ENCODE measurements around the gene PTPRR.

Gene PTPRR

DNA sequence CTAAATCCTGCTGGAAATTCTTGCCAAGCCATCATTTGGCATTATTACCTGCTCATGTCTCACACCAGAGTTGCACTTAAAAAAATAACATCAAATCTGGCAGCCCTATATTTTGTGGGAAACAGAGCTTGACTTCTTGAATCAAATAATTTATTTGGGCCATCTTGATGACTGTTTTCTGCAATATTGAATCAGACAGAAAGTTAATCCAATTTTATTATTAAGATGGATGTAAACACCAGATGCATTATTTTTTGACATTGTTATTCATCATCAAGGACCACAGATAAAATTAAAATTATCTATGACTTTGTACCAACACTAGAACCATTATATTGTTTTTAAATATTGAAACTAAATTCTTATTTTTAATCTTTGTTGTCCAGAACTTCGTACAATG lies 132.9 kb downstream of the PTPRR start:
- no peak for DNase-seq

GRCh38 chr12:70785896-70786295 lies 134.6 kb downstream of the PTPRR start:
- DNase-seq, result no peak

- no peak for DNase-seq
These were observed 136.4 kb downstream of the PTPRR start for GRCh38 chr12:70784042-70784668.

DNA sequence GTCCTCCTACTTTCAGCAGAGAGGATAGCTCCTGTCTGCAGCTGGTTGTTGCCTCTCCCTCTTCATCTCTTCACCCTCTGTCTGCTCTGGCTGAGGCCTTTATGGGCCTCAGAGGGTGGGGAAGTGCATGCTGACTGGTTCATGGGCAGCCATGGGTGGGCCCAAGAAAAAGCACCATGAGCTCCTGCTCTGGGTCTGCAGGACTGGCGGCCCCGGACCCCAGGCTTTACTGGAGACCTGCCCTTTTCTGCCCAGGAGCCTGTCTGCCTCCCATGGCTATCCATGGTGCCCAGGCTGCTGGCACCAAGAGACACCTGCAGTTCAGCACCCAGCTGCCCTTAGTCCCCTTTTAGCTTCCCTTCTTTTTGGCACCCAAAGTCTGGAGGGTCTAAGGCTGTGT lies 137.1 kb downstream of the PTPRR start:
- DNase-seq, result no peak

GRCh38 chr12:70779250-70779649 lies 141.3 kb downstream of the PTPRR start:
- no peak for DNase-seq

DNA sequence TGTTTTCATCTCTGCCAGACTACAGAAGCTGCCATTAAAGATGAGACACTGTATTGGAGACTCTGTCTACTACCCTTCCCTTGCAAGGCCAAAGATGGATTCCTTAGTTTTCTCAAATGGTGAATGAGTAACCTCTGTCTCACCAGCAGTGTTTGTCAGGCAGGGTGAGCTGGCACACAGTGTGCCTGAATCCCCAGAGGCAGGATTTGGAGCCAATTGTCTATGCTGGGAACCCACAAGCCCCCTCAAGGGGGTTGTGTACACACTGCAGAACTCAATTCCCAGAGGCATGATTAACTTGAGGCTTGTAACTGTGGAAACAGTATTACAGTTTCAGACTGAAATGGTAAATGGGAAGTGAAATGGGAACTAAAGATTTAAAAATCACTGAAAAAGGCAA lies 146.5 kb downstream of the PTPRR start:
- DNase-seq, result no peak

GRCh38 chr12:70772836-70773235 lies 147.7 kb downstream of the PTPRR start:
- DNase-seq, result no peak

DNA sequence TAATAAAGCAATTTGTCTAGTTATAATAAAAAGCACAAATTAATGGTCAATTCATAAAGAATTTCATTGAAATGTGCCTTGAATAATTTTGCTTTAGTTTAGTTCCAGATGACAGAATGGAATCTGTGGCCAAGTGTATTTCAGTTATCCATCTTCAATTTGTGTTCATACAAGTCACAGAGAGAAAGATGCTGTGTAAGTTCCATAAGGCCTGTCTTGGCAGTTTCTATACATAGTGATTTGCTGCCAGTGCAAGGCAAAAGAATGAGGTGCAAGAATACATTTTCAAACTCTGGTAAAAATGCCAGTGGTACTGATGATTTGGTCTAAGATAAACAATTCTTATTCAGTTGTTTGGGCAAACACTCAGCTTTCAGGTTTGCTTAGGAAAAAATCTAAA lies 149.0 kb downstream of the PTPRR start:
- no peak for DNase-seq

DNA sequence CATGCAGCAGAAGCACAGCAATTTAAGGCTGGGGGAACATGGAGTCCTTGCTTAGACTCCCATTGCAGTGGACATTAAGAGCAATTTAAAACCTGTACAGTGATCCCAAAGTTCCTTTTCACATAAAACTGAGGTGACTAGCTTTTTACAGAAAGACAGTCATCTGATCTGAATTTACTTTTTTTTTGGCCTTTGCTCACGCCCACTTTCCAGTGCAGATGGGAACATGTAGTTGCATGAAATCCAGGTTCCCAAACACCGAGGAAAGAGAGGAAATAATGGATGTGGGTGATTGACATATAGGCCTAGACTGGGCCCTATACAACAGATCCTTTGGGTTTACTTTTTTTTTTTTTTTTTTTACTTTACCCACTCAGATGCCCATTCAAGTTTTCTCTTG lies 156.9 kb downstream of the PTPRR start:
- no peak for DNase-seq

DNA sequence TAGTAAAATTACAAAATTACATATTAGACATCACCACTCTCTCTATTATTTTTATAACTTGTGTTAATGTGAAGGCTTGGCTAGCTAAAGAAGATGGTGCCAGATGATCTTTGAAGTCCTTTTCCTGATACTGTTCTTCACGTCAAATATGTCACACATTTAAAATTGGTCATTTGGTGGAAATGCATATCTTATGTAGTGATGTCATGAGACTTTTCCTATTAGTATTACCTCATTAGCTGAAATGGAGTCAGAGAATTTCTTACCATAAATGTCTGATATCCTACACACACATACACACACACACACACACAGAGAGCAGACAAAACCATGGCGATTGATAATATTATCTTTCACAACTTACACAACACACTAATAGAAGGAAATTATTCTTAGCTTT lies 158.5 kb downstream of the PTPRR start:
- DNase-seq, result no peak

- no peak for DNase-seq
These were observed 161.2 kb downstream of the PTPRR start for GRCh38 chr12:70759161-70759918.

DNA sequence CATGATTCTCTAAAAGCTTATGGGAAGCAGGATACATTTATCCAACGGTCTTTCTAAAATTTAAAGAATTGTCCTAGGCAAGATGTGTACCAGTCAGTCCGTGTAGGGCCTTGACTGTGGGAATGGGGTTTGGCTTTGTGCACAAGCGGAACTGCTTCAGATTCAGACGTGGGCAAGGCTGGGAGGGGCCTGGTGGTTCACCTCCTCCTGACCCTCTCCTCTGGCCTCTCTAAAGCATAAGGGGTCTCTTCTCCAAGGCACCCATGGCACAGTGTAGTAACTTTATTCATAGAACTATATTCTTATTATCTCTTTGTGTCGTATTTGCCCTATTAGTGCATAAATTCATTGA lies 162.1 kb downstream of the PTPRR start:
- DNase-seq, result no peak

DNA sequence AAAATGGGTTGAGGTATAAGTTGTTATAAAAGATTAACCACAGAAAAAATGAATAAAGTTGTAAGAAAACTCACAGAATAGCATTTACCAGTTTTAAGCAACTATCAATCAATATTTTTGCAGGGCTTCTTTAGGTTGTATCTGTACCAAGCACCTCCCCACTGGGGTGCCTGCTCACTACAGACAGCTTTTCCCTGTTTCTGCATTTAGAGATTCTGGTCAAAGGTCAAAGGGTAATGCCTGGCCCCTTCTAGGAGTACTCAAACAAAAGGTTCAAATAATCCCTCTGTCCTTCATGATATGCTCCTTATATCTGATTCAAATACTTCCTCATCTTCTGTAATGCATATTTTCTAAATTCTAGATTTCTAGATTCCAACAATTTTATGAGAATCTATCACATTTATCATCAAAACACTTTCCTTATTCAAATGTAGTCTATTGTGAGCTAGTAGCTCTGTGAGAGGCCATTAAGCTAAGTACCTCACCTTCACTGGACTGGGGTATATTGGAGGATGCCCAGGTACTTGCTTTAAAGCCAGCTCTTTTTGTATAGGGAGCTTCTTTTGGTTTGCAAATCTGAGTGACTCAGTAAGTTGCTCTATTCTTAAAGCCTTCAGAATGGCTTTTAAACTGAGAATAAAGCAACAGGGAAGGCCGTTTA lies 162.6 kb downstream of the PTPRR start:
- DNase-seq, result no peak

DNA sequence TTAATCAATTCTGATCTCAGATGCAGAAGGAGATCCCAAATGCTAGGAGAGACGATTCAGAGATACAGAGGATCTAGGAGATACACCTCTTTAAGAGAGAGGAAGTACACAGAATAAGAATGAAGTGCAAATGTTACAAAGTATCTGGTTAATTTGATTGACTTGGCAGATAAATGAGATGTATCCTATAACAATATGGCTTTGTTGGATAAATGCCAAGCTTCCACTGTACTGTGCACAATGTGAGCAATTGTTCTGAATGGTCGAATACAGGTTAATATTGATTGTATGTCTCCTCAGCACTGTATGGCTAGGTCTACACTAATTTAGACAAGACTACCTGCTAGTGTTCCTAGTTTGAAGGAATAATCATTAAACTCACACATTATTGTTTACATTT lies 163.7 kb downstream of the PTPRR start:
- no peak for DNase-seq

DNA sequence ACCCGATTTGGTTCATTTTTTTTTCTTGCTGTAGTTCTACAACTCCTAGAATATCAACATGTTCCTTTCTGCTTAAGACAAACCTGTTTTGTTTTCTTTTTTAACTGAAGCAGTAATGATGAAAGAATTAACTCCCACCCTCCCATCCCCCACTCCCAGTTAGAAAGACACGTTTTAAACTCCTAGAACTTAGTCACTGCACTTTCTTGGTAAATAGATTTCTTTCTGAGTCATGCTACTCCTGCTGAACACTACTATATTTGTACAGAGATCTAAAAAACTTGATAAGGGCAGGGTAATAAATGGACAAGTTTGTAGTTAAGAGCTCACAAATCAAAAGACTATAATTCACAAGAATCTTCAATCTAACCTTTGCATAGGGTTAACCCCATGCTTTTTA lies 164.4 kb downstream of the PTPRR start:
- no peak for DNase-seq

DNA sequence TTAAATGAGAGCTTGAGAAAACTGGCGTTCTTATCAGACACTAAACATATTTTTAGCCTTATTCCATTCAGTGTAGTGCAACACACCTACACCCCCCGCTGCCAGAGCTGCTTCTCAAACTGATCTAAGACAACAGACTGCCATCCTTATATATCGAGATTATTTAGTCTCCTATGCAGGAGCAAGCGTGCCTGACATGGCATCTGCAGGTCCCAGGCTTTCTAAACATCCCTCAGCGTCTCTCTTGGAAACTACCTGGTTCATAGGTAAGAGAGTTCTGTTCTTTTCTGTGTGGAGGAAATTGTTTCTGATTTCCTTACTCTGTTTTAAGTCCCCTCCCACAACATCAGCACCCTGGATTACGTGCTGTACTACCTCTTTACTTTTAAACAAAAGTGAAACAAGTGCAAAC lies 166.2 kb downstream of the PTPRR start:
- no peak for DNase-seq

DNA sequence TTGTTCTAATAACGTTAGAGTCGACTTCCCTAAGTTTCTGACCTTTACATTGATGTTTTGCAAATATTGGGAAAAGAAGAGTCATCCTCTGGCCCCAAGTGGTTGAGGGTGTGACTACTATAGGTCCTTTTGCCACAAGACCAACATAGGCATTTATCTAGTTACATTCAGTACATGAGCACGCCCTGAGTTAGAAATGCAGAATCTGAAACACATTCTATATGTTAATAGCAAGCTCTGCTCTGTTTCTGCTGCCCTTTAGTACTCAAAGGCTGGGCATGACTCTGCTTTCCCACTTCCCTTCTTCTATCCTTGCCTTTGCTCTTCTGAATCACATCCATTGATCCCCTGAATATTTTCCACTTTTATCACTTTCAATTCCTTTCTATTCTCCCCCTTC lies 168.2 kb downstream of the PTPRR start:
- DNase-seq, result no peak

- no peak for DNase-seq
These were observed 170.6 kb downstream of the PTPRR start for GRCh38 chr12:70749931-70750330.

GRCh38 chr12:70748809-70749208 lies 171.7 kb downstream of the PTPRR start:
- no peak for DNase-seq

DNA sequence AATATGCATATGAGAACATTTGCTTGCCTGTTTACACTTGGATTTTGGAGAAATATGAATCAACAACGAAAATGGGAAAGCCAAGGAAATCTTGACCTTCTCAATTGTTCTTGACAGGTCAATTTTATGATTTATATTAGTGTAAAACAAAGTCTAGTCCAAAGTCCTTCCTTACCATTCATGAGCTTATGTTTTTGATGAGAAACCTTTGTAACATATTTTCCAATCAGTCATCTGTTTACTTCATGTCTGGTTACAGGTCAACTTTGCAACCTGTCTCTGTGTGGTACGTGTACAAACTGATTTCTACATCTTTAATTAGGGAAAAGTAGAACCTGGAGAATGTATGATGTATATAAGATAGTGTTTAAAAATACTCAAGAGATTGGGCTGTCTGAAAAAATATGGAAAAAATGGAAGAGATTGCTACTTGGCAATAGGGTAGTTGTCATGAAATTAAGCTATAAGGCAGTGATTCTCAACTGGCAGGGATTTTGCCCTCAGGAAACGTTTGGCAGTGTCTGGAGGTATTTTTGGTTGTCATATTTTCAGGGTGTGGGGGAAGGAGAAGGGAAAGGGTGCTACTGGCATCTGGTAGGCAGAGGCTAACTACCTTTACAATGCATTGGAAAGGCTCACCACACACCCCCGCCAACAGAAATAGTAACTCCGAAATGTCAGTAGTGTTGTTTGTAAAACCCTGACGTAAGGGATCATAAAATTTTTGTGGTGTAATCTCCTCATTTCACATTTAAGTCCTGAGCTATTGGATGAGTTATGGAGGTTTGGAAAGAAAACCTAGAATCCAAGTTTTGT lies 172.9 kb downstream of the PTPRR start:
- no peak for DNase-seq

- no peak for DNase-seq
These were observed 175.5 kb downstream of the PTPRR start for GRCh38 chr12:70745048-70745447.

GRCh38 chr12:70744178-70744577 lies 176.4 kb downstream of the PTPRR start:
- no peak for DNase-seq

DNA sequence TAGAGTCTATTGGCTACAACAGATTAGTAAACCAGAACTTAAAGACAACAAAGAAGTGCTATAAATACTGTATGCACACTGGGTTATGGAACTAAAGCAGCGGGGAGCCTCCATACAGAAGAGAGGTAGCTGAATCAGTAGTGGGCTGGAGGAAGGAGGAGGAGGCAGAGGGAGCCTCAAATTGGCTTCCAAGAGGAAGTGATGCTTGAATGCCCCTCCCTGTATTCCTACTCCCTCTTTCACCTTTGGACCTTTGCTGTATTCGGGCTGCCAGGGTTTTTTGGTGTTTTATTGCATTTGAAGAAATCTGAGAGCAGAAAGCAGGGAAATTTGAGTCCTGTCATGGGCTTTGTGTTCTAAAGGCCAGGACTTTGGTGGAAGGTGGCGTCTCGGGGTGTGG lies 179.3 kb downstream of the PTPRR start:
- DNase-seq, result no peak

- no peak for DNase-seq
These were observed 180.8 kb downstream of the PTPRR start for GRCh38 chr12:70739756-70740155.
